WERI-Rb-1 (cell line): Measurements from ENCODE around the gene ZNF562.

ENCODE experiments used
- DNase-seq: peaks from one replicate; pipeline ENCODE4 v3.0.0-alpha.2; 2020
- H3K27ac ChIP-seq: fragments of 250-450 bp; sonication (Bioruptor Pico); 2 replicates; pipeline ENCODE4 v1.5.1; 2020; ENCODE audit warnings: mild to moderate bottlenecking, moderate library complexity
- H3K27me3 ChIP-seq: fragments of 250-450 bp; sonication (Bioruptor Pico); 2 replicates; pipeline ENCODE4 v1.5.1; 2021; ENCODE audit warnings: mild to moderate bottlenecking, low read depth, moderate library complexity; ENCODE audit not compliant: insufficient read depth, severe bottlenecking
- H3K36me3 ChIP-seq: fragments of 250-450 bp; sonication (Bioruptor Pico); 2 replicates; pipeline ENCODE4 v1.5.1; 2020; ENCODE audit warnings: mild to moderate bottlenecking, moderate library complexity
- H3K4me3 ChIP-seq: 2 replicates; pipeline ENCODE4 v1.5.1; 2011; ENCODE audit warnings: low read depth, mild to moderate bottlenecking, control low read depth, low read length
- H3K9me3 ChIP-seq: fragments of 250-450 bp; sonication (Bioruptor Pico); 2 replicates; pipeline ENCODE4 v1.5.1; 2021; ENCODE audit warnings: mild to moderate bottlenecking, moderate library complexity; ENCODE audit not compliant: severe bottlenecking
- CTCF ChIP-seq: IDR thresholded peaks from 2 replicates; pipeline ENCODE4 v1.5.1; 2011; ENCODE audit warnings: low read depth, mild to moderate bottlenecking, control low read depth, inconsistent platforms, low read length

Gene ZNF562

DNA sequence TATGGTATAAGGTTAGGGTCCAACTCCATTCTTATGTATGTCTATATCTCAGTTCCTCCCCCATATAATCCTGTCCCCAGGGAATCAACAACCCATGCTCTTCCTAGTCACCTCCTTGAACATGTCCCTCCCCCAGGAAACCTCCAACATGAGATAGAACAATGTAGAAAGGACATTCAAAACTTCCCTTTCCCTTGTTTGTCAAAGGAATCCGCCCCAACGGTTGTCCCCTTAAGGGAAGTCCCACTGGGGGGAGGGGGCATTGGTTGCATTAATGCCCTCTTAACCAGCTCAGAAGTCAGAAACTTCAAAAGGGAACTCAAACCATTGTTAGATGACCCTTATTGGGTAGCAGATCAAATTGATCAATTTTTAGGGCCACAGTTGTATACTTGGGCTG, 47.0 kb downstream of the ZNF562 start:
- Histone ChIP-seq H3K36me3 (peaks cover 12% of the 10 kb centered on the region), H3K9me3 (no peaks in the 10 kb centered on the region), H3K4me3 (no peak overlapping the region), H3K27me3 (no peaks in the 10 kb centered on the region), H3K27ac (no peak overlapping the region)
- TF ChIP-seq CTCF: no peak
- DNase-seq: no peak

GRCh38 chr19:9622531-9622930, 52.4 kb downstream of the ZNF562 start:
- H3K27ac ChIP-seq: no peak overlapping the region
- no peak overlapping the region for H3K4me3 ChIP-seq

DNA sequence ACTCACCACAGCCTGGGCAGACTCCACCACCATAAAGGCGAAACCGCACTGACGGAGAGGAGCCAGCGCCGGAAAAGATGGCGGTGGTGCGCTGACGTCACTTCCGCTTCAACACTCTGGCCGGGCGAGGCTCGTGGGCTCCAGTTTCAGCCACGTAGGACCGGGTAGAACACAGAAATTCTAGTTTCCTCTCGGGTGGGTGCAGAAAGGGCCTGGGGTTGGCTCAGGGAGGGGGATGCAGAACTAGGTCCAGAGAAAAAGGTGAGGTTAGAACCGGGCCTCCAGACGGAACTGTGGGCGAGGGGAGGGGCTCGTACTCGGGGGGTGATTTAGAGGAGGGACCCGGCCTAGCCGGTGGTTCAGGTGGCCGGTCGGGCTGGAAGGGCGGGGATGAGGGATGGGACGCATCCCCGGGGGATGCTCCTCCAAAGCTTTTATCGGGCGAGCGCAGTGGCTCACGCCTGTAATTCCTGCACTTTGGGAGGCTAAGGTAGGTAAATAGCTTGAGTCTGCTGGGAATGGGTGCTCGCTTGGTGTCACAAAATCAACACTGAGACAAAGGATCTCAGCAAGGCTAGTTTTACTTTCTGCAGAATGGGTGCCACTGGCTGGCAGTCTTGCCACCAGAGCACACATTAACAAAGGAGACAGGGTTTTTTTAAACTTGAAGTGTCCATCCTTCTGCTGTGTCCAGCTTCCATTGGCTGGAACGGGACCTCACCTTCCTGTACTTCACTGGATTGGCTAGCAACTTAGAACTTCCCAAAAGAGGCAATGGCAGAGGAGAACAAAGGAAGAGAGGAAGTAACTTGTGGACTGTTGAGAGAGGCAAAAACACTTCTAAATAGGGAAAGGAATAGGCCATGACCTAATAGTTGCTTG, 53.5 kb downstream of the ZNF562 start, which contains the start of gene ZNF561:
ZNF561 (minus strand) TSS at position 77 of the 882 bp plus-strand sequence. CDS start 1,776 bp downstream, outside the sequence.
- peak; percentile 84 for DNase-seq
- peaks cover 31% of the 10 kb centered on the region for H3K36me3 ChIP-seq
- TF ChIP-seq CTCF: no peak

More at GRCh38 chr19:9622531-9622930, 52.4 kb downstream of the ZNF562 start:
- TF ChIP-seq CTCF: no peak
- no peak for DNase-seq
- no peaks in the 10 kb centered on the region for H3K9me3 ChIP-seq
- H3K36me3 ChIP-seq: peaks cover 22% of the 10 kb centered on the region
- no peaks in the 10 kb centered on the region for H3K27me3 ChIP-seq

GRCh38 chr19:9620842-9621155, 54.1 kb downstream of the ZNF562 start:
- H3K4me3 ChIP-seq: peak overlapping the region; percentile 66
- no peak for TF ChIP-seq CTCF
- H3K27ac ChIP-seq: peak overlapping the region; percentile 98
- no peak for DNase-seq
- H3K9me3 ChIP-seq: no peaks in the 10 kb centered on the region
- peaks cover 34% of the 10 kb centered on the region for H3K36me3 ChIP-seq
- H3K27me3 ChIP-seq: no peaks in the 10 kb centered on the region

More for the DNA sequence above, 53.5 kb downstream of the ZNF562 start, which contains the start of gene ZNF561:
- Histone ChIP-seq H3K27me3 (no peaks in the 10 kb centered on the region), H3K4me3 (peak within 1 kb of the TSS; percentile 66), H3K9me3 (no peaks in the 10 kb centered on the region), H3K27ac (peak within 1 kb of the TSS; percentile 98)

GRCh38 chr19:9615844-9616243, 59.1 kb downstream of the ZNF562 start:
- Histone ChIP-seq H3K27ac (no peak overlapping the region), H3K9me3 (no peaks in the 10 kb centered on the region), H3K27me3 (no peaks in the 10 kb centered on the region), H3K4me3 (no peak overlapping the region), H3K36me3 (peaks cover 83% of the 10 kb centered on the region)
- TF ChIP-seq CTCF: no peak
- no peak for DNase-seq
